C4-2B (cell line): ENCODE measurements around the gene SHISA6.

Source experiments
- ZFX ChIP-seq: fragments of 450-650 bp; IDR thresholded peaks from 2 replicates; pipeline ENCODE4 v1.6.1; 2017
- TF ChIP-seq, protein P1 (sequence below): fragments of 450-650 bp; conservative IDR thresholded peaks from 2 replicates; pipeline ENCODE4 v1.5.1; 2017; ENCODE audit warnings: mild to moderate bottlenecking

DNA sequence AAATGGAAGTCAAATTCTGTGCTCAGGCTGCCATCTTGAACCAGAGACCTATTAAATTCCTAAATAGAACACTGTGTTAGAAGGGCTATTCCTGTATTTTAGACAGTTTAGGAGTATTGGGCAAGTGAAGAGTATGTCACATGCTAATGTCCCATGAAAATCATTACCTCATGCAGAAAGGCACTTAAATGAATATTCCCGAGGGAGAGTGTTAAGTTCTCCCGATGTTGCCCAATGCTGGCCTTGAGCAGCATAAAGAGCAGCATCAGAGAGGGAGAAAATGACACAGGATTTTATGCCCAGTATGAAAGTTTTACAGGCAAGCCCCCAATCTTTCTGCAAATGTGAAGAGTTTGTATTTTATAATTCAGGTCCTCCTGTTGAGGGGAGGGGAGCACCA is 28.2 kb upstream of the SHISA6 start:
- TF ChIP-seq, protein P1, sequence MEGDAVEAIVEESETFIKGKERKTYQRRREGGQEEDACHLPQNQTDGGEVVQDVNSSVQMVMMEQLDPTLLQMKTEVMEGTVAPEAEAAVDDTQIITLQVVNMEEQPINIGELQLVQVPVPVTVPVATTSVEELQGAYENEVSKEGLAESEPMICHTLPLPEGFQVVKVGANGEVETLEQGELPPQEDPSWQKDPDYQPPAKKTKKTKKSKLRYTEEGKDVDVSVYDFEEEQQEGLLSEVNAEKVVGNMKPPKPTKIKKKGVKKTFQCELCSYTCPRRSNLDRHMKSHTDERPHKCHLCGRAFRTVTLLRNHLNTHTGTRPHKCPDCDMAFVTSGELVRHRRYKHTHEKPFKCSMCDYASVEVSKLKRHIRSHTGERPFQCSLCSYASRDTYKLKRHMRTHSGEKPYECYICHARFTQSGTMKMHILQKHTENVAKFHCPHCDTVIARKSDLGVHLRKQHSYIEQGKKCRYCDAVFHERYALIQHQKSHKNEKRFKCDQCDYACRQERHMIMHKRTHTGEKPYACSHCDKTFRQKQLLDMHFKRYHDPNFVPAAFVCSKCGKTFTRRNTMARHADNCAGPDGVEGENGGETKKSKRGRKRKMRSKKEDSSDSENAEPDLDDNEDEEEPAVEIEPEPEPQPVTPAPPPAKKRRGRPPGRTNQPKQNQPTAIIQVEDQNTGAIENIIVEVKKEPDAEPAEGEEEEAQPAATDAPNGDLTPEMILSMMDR: no peak
- no peak for TF ChIP-seq ZFX
